Measurements from ENCODE around the gene C16orf87. TPM values are rescaled to one million over a fixed set of nuclear protein-coding genes. Genes with fewer than 3 reads are reported as not detected.

Gene C16orf87
- total and polyA plus RNA-seq, 2 donors (not counting 1 experiment from before 2014, with no cell fraction given) = 3.4 to 11.3 TPM

DNA sequence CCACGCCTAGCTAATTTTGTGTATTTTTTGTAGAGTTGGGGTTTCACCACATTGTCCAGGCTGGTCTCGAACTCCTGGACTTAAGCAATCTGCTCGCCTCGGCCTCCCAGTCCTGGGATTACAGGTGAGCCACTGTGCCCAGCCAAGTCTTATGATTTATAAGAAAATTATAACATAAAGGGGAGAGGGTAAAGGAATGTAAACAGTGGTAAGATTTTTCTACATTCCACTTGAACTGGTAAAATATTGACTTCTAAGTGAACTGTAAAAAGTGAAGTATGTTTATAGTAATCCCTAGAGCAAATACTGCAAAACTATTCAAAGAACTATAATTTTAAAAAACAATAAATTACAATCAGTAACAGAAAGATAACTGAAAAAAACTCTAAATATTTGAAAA, 33.5 kb downstream of the C16orf87 start:
- intact Hi-C loops (cut with micrococcal nuclease) = no loop called here
- Mint-ChIP-seq H3K4me3 (no peak overlapping the region), H3K27me3 (no peaks in the 10 kb centered on the region), H3K4me1 (peaks cover 4% of the 10 kb centered on the region), H3K9me3 (ENCODE audit: insufficient read depth) (peaks cover 12% of the 10 kb centered on the region), H3K27ac (no peak overlapping the region)
- CTCF ChIA-PET = interaction anchor here (1.5 kb wide), 1 partner anchor 13 kb away, joined by 4 read pairs; no protein-coding TSS in a partner anchor
- Histone ChIP-seq H3K79me2 (ENCODE audit: control insufficient read depth, insufficient read depth, low read length) (peaks cover 4% of the 10 kb centered on the region), H4K20me1 (ENCODE audit: control insufficient read depth, insufficient read depth, low read length, poor library complexity, severe bottlenecking) (no peaks in the 10 kb centered on the region), H2AFZ (ENCODE audit: insufficient read depth, low read depth, low read length, poor library complexity, severe bottlenecking) (no peak overlapping the region), H3K4me2 (replicated peaks; ENCODE audit: low read depth, low read length, poor library complexity, severe bottlenecking) (no peak overlapping the region), H3K4me1 (ENCODE audit: control insufficient read depth in 2 of 2, insufficient read depth in 2 of 2, low read length in 2 of 2) (no peaks in the 10 kb centered on the region), H3K36me3 (replicated peaks in 1 of 2; ENCODE audit: control extremely low read depth in 1 of 2, control insufficient read depth in 1 of 2, extremely low read depth in 1 of 2, insufficient read depth in 2 of 2, low read length in 1 of 2) (peaks cover 0 to 2% of the 10 kb centered on the region in 2 experiments), H3K9ac (ENCODE audit: low read length) (no peak overlapping the region), H3K9me3 (ENCODE audit: control extremely low read depth in 1 of 3, control insufficient read depth in 2 of 3, insufficient read depth in 1 of 3, low read length in 2 of 3) (peaks cover 5 to 13% (median 11%) of the 10 kb centered on the region in 3 donors), H3K4me3 (ENCODE audit: control extremely low read depth in 1 of 5, extremely low read depth in 1 of 5, insufficient read depth in 1 of 5, low read depth in 2 of 5, low read length in 4 of 5) (no peak overlapping the region), H3K27me3 (replicated peaks in 1 of 4; ENCODE audit: control extremely low read depth in 1 of 4, control insufficient read depth in 3 of 4, insufficient read depth in 4 of 4, low read length in 3 of 4) (no peaks in the 10 kb centered on the region), H3K27ac (ENCODE audit: low read length in 2 of 2) (no peak overlapping the region)
- TF ChIP-seq EZH2 (IDR thresholded peaks at IDR 0.05; ENCODE audit: borderline replicate concordance, insufficient read depth, low read depth, low read length, poor library complexity, severe bottlenecking) = no peak
- TF ChIP-seq, protein P1, sequence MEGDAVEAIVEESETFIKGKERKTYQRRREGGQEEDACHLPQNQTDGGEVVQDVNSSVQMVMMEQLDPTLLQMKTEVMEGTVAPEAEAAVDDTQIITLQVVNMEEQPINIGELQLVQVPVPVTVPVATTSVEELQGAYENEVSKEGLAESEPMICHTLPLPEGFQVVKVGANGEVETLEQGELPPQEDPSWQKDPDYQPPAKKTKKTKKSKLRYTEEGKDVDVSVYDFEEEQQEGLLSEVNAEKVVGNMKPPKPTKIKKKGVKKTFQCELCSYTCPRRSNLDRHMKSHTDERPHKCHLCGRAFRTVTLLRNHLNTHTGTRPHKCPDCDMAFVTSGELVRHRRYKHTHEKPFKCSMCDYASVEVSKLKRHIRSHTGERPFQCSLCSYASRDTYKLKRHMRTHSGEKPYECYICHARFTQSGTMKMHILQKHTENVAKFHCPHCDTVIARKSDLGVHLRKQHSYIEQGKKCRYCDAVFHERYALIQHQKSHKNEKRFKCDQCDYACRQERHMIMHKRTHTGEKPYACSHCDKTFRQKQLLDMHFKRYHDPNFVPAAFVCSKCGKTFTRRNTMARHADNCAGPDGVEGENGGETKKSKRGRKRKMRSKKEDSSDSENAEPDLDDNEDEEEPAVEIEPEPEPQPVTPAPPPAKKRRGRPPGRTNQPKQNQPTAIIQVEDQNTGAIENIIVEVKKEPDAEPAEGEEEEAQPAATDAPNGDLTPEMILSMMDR (IDR thresholded peaks at IDR 0.05) = no peak
- ATAC-seq (ENCODE audit: low read depth) (no peak), DNase-seq (no peak)
- WGBS (ENCODE audit: insufficient coverage) = no CpG with 5 or more reads among the region's 4 CpGs
- POLR2A ChIA-PET = no interaction called here

DNA sequence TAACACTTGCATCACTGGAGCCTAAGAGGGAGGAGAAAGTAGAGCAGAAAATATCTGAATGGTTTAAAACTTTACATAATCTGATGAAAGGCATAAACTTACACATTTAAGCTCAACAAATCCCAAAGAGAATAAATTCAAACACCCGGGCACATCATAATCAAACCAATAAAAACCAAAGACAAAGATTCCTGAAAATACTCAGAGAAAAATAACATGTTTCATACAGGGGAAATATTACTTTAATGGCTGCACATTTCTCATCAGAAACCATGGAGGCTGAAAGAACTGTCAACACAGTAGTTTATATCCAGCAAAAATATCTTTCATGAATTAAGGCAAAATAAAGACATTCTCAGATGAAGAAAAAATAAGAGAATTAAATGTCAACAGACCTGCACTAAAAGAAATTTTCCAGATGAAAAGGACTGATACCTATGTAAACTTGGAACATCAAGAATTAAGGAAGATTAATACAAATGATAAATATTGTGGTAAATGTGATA, 34.2 kb downstream of the C16orf87 start:
- ChIA-PET POLR2A (no interaction called here), CTCF (interaction anchor here (0.8 to 1.5 kb wide), 2 partner anchors 12 to 107 kb away, joined by 3 to 4 read pairs; no protein-coding TSS in a partner anchor)
- H3K27ac Mint-ChIP-seq = no peak overlapping the region
- ATAC-seq (ENCODE audit: low read depth) (no peak), DNase-seq (no peak)
- no peaks in the 10 kb centered on the region for H4K20me1 ChIP-seq (ENCODE audit: control insufficient read depth, insufficient read depth, low read length, poor library complexity, severe bottlenecking)
- H2AFZ ChIP-seq (ENCODE audit: insufficient read depth, low read depth, low read length, poor library complexity, severe bottlenecking) = no peak overlapping the region
- H3K4me3 Mint-ChIP-seq = no peak overlapping the region
- intact Hi-C loops (cut with micrococcal nuclease) = no loop called here
- peaks cover under 1% of the 10 kb centered on the region in 2 donors for H3K4me1 ChIP-seq (ENCODE audit: control insufficient read depth in 2 of 2, insufficient read depth in 2 of 2, low read length in 2 of 2)
- peaks cover 7% of the 10 kb centered on the region for H3K4me1 Mint-ChIP-seq
- no CpG with 5 or more reads among the region's 1 CpG for WGBS (ENCODE audit: insufficient coverage)
- no peaks in the 10 kb centered on the region for H3K27me3 Mint-ChIP-seq
- H3K4me3 ChIP-seq (ENCODE audit: control extremely low read depth in 1 of 5, extremely low read depth in 1 of 5, insufficient read depth in 1 of 5, low read depth in 2 of 5, low read length in 4 of 5) = no peak overlapping the region
- H3K9ac ChIP-seq (ENCODE audit: low read length) = no peak overlapping the region
- peaks cover 12% of the 10 kb centered on the region for H3K9me3 Mint-ChIP-seq (ENCODE audit: insufficient read depth)
- H3K36me3 ChIP-seq (replicated peaks in 1 of 2; ENCODE audit: control extremely low read depth in 1 of 2, control insufficient read depth in 1 of 2, extremely low read depth in 1 of 2, insufficient read depth in 2 of 2, low read length in 1 of 2) = no peaks in the 10 kb centered on the region
- H3K4me2 ChIP-seq (replicated peaks; ENCODE audit: low read depth, low read length, poor library complexity, severe bottlenecking) = no peak overlapping the region
- H3K27me3 ChIP-seq (replicated peaks in 1 of 4; ENCODE audit: control extremely low read depth in 1 of 4, control insufficient read depth in 3 of 4, insufficient read depth in 4 of 4, low read length in 3 of 4) = no peaks in the 10 kb centered on the region
- TF ChIP-seq, protein P1 (IDR thresholded peaks at IDR 0.05) = no peak
- no peak overlapping the region for H3K27ac ChIP-seq (ENCODE audit: low read length in 2 of 2)
- peaks cover 4% of the 10 kb centered on the region for H3K79me2 ChIP-seq (ENCODE audit: control insufficient read depth, insufficient read depth, low read length)
- H3K9me3 ChIP-seq (ENCODE audit: control extremely low read depth in 1 of 3, control insufficient read depth in 2 of 3, insufficient read depth in 1 of 3, low read length in 2 of 3) = peaks cover 5 to 13% (median 11%) of the 10 kb centered on the region in 3 donors

Data from B cell (primary cell).